Type B pancreatic cell (in vitro differentiated cells): ENCODE measurements around the gene CCDC85A. TPM values are rescaled to one million over a fixed set of nuclear protein-coding genes. Genes with fewer than 3 reads are reported as not detected.

ENCODE experiments used
- DNase-seq: peaks from one replicate; pipeline ENCODE4 v3.0.0; 2021; ENCODE audit warnings: mixed read lengths; ENCODE audit not compliant: unreplicated experiment; ENCODE audit errors: extremely low spot score
- H3K27ac Mint-ChIP-seq: 2 replicates; pipeline ENCODE4 v1.8.0; 2021; ENCODE audit warnings: mild to moderate bottlenecking, mixed read lengths
- H3K27me3 Mint-ChIP-seq: 2 replicates; pipeline ENCODE4 v1.8.0; 2021; ENCODE audit warnings: mixed read lengths
- H3K36me3 Mint-ChIP-seq: 2 replicates; pipeline ENCODE4 v1.8.0; 2021; ENCODE audit warnings: mixed read lengths
- H3K4me1 Mint-ChIP-seq: one replicate; pipeline ENCODE4 v1.8.0; 2021; ENCODE audit warnings: mixed read lengths; ENCODE audit not compliant: unreplicated experiment
- H3K4me3 Mint-ChIP-seq: 2 replicates; pipeline ENCODE4 v1.8.0; 2021; ENCODE audit warnings: mild to moderate bottlenecking, mixed read lengths
- H3K9me3 Mint-ChIP-seq: 2 replicates; pipeline ENCODE4 v1.8.0; 2021; ENCODE audit warnings: mixed read lengths
- total RNA-seq: library from RNA; stranded (reverse); gene quantifications from 2 replicates; pipeline ENCODE4 v1.2.1, GENCODE V29; 2021; ENCODE audit warnings: low replicate concordance
- TF ChIP-seq, protein P1 (sequence below): fragments of 200-600 bp; sonication (generic); conservative IDR thresholded peaks from 2 replicates; pipeline ENCODE4 v1.5.0; 2021; ENCODE audit warnings: antibody characterized with exemption, mild to moderate bottlenecking

Gene CCDC85A
- total RNA-seq, 1 donor from 2014 or later, result 2.1 TPM

DNA sequence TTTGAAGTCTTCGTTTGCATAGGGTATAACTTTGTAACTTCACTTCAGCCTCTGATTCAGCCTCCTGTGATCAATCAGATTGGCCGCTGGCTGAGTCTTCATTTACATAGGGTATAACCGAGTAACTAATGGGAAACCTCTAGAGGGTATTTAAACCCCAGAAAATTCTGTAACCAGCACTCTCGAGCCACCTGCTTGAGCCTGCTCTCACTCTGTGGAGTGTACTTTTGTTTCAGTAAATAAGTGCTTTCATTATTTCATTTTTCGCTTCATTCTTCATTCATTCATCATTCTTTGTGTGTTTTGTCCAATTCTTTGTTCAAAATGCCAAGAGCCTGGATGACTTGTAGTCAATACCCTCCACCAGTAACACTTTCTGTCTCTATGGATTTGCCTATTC is 56.4 kb downstream of the CCDC85A start:
- Mint-ChIP-seq H3K9me3 (peaks cover 3% of the 10 kb centered on the region), H3K4me1 (no peaks in the 10 kb centered on the region), H3K36me3 (no peaks in the 10 kb centered on the region), H3K27me3 (no peaks in the 10 kb centered on the region), H3K4me3 (no peak overlapping the region), H3K27ac (no peak overlapping the region)
- TF ChIP-seq, protein P1, sequence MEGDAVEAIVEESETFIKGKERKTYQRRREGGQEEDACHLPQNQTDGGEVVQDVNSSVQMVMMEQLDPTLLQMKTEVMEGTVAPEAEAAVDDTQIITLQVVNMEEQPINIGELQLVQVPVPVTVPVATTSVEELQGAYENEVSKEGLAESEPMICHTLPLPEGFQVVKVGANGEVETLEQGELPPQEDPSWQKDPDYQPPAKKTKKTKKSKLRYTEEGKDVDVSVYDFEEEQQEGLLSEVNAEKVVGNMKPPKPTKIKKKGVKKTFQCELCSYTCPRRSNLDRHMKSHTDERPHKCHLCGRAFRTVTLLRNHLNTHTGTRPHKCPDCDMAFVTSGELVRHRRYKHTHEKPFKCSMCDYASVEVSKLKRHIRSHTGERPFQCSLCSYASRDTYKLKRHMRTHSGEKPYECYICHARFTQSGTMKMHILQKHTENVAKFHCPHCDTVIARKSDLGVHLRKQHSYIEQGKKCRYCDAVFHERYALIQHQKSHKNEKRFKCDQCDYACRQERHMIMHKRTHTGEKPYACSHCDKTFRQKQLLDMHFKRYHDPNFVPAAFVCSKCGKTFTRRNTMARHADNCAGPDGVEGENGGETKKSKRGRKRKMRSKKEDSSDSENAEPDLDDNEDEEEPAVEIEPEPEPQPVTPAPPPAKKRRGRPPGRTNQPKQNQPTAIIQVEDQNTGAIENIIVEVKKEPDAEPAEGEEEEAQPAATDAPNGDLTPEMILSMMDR, result no peak
- no peak for DNase-seq

DNA sequence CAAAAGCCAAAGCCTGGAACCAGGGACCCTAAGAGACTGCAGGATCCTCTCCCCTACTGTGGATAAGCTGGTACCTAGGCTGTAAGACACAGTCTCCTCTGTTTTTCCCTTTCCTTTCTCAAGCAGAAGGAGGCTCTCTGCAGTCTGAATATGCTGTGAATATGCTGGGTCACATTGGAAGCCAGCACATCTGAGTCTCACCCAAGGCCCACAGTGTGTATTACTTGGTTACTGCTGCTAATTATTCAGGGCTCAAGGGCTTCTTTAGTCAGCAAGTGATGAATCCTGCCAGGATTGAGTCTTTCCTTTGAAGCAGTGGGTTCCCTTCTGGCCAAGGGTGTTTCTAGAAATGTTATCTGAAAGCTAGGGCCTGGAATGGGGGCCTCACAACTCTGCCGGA is 60.7 kb downstream of the CCDC85A start:
- Mint-ChIP-seq H3K4me3 (no peak overlapping the region), H3K36me3 (no peaks in the 10 kb centered on the region), H3K4me1 (no peaks in the 10 kb centered on the region), H3K9me3 (peaks cover 3% of the 10 kb centered on the region), H3K27ac (no peak overlapping the region), H3K27me3 (no peaks in the 10 kb centered on the region)
- no peak for DNase-seq
- TF ChIP-seq, protein P1, result no peak

DNA sequence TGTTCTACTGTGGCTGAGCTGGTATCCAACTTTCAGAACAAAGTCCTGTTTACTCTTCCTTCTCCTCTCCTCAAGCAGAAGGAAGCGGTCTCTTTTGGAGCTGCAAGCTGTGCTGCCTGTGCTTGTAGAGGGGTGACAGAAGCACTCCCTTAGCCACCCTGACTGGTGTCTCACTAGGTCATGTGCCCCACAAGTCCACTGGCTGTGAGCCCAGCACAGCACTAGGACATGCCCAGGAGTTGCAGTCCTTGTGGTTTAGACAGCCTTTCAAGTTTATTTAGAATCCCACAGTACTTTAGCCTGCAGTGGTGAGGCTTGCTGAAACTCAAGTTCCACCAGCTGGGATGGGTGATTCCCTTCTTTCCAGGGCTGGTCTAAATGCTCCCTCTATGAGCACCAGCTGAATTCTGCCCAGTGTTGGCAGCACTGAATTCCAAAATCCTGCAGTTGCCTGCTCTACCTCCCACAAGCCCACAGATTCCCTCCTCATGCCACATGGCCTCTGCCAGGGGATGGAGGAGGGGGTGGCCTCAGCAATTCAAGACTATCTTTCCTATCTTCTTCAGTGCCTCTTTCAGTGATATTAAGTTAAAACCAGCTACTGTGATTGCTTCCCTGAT is 61.2 kb downstream of the CCDC85A start:
- Mint-ChIP-seq H3K27me3 (no peaks in the 10 kb centered on the region), H3K27ac (no peak overlapping the region), H3K4me1 (no peaks in the 10 kb centered on the region), H3K36me3 (no peaks in the 10 kb centered on the region), H3K4me3 (no peak overlapping the region), H3K9me3 (peaks cover 3% of the 10 kb centered on the region)
- TF ChIP-seq, protein P1, result no peak
- DNase-seq, result no peak

DNA sequence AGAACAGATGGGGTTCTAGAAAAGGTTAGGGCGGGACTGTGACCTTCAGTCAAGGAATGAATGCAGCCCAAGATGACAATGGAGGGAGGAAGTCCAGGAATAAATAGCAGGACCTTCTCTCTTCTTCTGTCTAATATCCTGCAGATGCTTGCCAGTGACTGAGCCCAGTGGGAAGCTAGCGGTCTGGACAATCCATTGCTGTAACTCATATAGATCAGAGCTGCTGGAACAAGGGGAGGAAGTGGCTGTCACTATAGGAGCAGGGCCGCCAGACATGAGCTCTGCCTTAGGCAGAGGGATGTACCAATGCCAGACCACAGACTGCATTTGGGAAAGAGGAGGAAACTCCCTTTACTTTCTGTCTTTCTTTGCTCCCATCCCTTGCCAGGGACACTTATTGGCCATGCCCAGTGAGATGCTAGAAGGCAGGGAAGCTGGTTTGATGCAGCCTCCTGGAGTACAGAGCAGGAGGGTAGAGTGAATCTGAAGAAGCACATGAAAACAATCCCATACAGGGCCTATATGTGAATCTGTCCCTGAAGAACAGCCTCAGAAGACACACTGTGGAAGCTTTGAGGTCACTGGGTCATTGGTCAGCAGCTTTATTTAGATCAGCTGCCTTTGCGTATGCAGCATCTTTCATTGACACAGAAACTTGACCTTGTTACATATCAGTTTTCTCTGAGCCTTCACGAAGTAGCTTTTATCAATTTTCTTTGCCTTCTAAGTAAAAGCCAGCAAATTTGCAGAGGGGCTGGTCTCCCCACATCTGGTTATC is 65.4 kb downstream of the CCDC85A start:
- Mint-ChIP-seq H3K4me3 (no peak overlapping the region), H3K9me3 (no peaks in the 10 kb centered on the region), H3K4me1 (no peaks in the 10 kb centered on the region), H3K27ac (no peak overlapping the region), H3K36me3 (no peaks in the 10 kb centered on the region), H3K27me3 (no peaks in the 10 kb centered on the region)
- DNase-seq, result no peak
- TF ChIP-seq, protein P1, result no peak

DNA sequence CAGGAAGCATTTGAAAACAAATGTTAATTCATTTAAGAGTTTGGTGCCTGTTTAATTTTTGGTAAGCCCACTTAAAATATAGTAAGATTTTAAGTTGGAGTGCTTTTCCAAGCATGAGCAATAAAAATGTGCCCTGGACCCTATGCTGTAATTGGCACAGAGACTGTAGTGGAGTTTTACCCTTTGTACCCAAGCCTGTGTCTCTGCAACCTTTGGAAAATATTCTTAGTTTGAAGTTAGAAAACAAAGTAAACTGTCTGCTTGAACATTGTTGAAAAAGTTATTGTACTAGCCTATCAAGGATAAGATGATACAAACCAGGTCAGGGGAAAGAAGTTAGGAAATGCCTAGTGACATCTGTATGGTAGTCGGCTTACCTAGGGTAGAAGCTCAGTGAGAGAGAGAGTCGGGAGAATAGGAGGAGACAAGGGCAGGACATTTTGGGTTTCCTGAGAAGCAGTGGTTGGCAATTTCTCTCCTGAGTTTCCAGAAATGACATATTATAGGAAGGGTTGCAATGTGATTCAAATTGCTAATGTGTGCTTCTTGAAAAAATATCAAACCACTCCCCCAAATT is 66.5 kb downstream of the CCDC85A start:
- no peak for DNase-seq
- H3K27ac Mint-ChIP-seq, result no peak overlapping the region
- H3K27me3 Mint-ChIP-seq, result no peaks in the 10 kb centered on the region
- H3K9me3 Mint-ChIP-seq, result no peaks in the 10 kb centered on the region
- H3K4me3 Mint-ChIP-seq, result no peak overlapping the region
- TF ChIP-seq, protein P1, result no peak
- H3K36me3 Mint-ChIP-seq, result no peaks in the 10 kb centered on the region
- no peaks in the 10 kb centered on the region for H3K4me1 Mint-ChIP-seq
